ENCODE data around the gene ACR.

- TF ChIP-seq CTCF (IDR thresholded peaks at IDR 0.05) (no peak), POLR2A (IDR thresholded peaks at IDR 0.05) (no peak)
Observed at GRCh38 chr22:50715250-50715649, 22.8 kb upstream of the ACR start.
